BLaER1 treated with 17β-estradiol and CSF1 and Interleukin-3, amounts not matched to agents 10 nM and 100 nM (cell line): ENCODE measurements around the gene PRUNE2.
A peak's percentile ranks its signal among the peaks of the same experiment; 100 is the strongest.

Source experiments
- H3K27ac ChIP-seq, 11 experiments: shearing (Covaris generic); formaldehyde crosslinking; 2 replicates each; pipeline ENCODE4 v1.8.1; 2022
- H3K27me3 ChIP-seq, 11 experiments: shearing (Covaris generic); formaldehyde crosslinking; 2 replicates each; pipeline ENCODE4 v1.8.1; 2022
- H3K36me3 ChIP-seq, 11 experiments: shearing (Covaris generic); formaldehyde crosslinking; 2 replicates each; pipeline ENCODE4 v1.8.1; 2022
- H3K4me1 ChIP-seq, 10 experiments: shearing (Covaris generic); formaldehyde crosslinking; 2 replicates each; pipeline ENCODE4 v1.8.1; 2022
- H3K4me2 ChIP-seq, 11 experiments: shearing (Covaris generic); formaldehyde crosslinking; 2 replicates each; pipeline ENCODE4 v1.8.1; 2022
- H3K4me3 ChIP-seq, 10 experiments: shearing (Covaris generic); formaldehyde crosslinking; 2 replicates each; pipeline ENCODE4 v1.8.1; 2022
- H3K9ac ChIP-seq, 11 experiments: shearing (Covaris generic); formaldehyde crosslinking; 2 replicates each; pipeline ENCODE4 v1.8.1; 2022
- H3K9me3 ChIP-seq, 11 experiments: shearing (Covaris generic); formaldehyde crosslinking; replicated peaks in 1 of 11; 2 replicates each; pipeline ENCODE4 v1.8.1; 2022
- H4K20me1 ChIP-seq, 11 experiments: shearing (Covaris generic); formaldehyde crosslinking; 2 replicates each; pipeline ENCODE4 v1.8.1; 2022
- Cebpa-rat ChIP-seq, 11 experiments: shearing (Covaris generic); IDR thresholded peaks; 2 replicates each; pipeline ENCODE4 v1.8.1; 2022

Gene PRUNE2

DNA sequence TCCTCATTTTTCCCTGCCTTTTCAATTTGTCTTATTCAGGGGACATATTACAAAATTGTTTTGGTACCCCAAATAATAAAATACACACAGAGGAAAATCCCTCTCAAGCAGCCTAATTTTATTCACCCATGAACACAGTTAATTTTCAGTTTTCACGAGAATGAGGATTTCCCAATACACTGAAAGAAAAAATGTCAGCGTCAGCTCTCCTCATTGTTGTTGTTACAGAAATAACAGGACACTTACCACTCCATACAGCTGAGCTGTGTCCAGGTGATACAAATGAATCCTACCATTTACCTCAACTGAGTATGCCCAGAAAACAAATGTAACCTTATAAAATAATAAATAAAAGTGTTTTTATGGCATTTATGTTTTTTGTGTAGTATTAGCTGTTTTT lies 286.3 kb downstream of the PRUNE2 start:
- H4K20me1 ChIP-seq = no peaks in the 10 kb centered on the region
- H3K27ac ChIP-seq = peak overlapping the region in 3 of 11 experiments; percentile 41 to 61 (median 53); a peak in 5 of 22 replicates
- H3K9ac ChIP-seq = peak overlapping the region in 2 of 11 experiments; percentile 9 to 17; a peak in 1 of 22 replicates
- H3K27me3 ChIP-seq = peaks cover 0 to 3% (median 0%) of the 10 kb centered on the region in 11 experiments; a peak in 1 of 22 replicates
- TF ChIP-seq Cebpa-rat (IDR thresholded peaks at IDR 0.05) = no peak
- H3K4me3 ChIP-seq = no peak overlapping the region
- no peaks in the 10 kb centered on the region for H3K9me3 ChIP-seq
- no peaks in the 10 kb centered on the region for H3K36me3 ChIP-seq
- peak overlapping the region in 3 of 11 experiments; percentile 71 to 88 (median 79); a peak in 6 of 22 replicates for H3K4me2 ChIP-seq
- H3K4me1 ChIP-seq = peaks cover 21 to 99% (median 32%) of the 10 kb centered on the region in 10 experiments

DNA sequence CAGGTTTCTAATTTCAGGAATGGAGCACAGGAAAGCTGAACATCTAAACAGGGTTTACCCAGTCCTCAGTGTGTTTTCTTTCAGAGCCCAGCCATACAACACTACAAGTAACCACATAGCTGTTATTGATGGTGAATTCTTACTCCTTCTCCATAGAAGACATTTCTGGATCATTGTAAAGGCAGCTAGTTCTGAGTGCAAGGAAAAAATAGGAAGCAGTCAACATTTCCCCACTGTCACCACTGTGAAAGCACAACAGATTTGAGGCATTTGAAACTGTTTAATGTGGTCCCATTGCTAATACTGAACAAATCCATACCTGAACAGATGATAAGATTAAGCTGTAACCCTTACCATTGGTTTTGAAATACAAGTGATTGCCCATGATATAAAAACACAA lies 286.7 kb downstream of the PRUNE2 start:
- Histone ChIP-seq H3K36me3 (no peaks in the 10 kb centered on the region), H4K20me1 (no peaks in the 10 kb centered on the region), H3K9me3 (no peaks in the 10 kb centered on the region), H3K4me3 (no peak overlapping the region), H3K27me3 (peaks cover 0 to 4% (median 0%) of the 10 kb centered on the region in 11 experiments; a peak in 1 of 22 replicates), H3K27ac (peak overlapping the region in 3 of 11 experiments; percentile 41 to 61 (median 53); a peak in 5 of 22 replicates), H3K9ac (peak overlapping the region in 3 of 11 experiments; percentile 9 to 17 (median 10); a peak in 2 of 22 replicates), H3K4me2 (peak overlapping the region in 5 of 11 experiments; percentile 6 to 88 (median 71); a peak in 7 of 22 replicates), H3K4me1 (peaks cover 20 to 99% (median 28%) of the 10 kb centered on the region in 10 experiments)
- no peak for TF ChIP-seq Cebpa-rat (IDR thresholded peaks at IDR 0.05)

DNA sequence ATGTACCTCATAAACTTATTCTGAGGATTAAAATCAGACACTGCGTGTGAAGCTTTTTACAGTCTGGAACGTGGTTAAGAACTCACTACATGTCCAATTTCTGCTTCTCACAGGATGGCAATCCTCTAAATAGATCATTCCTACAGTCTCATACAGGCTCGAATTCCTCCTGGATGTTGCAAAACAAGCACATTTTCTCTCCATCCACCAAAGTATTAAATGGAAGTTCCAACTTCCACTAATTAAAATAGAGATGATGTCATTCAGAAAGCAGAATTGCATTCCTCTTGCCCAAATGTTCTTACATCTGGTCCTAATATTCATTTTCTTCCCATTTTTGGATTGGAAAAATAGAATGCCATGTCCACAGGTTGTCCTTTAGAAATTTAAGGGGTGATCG lies 287.2 kb downstream of the PRUNE2 start:
- Histone ChIP-seq H3K9ac (peak overlapping the region in 2 of 11 experiments; percentile 9 to 10; a peak in 1 of 22 replicates), H3K27ac (peak overlapping the region in 3 of 11 experiments; percentile 41 to 61 (median 53); a peak in 5 of 22 replicates), H3K4me3 (no peak overlapping the region), H3K9me3 (no peaks in the 10 kb centered on the region), H3K36me3 (no peaks in the 10 kb centered on the region), H3K4me1 (peaks cover 19 to 99% (median 25%) of the 10 kb centered on the region in 10 experiments), H4K20me1 (no peaks in the 10 kb centered on the region), H3K27me3 (peaks cover 0 to 4% (median 0%) of the 10 kb centered on the region in 11 experiments; a peak in 1 of 22 replicates), H3K4me2 (peak overlapping the region in 5 of 11 experiments; percentile 6 to 88 (median 71); a peak in 9 of 22 replicates)
- TF ChIP-seq Cebpa-rat (IDR thresholded peaks at IDR 0.05) = no peak

DNA sequence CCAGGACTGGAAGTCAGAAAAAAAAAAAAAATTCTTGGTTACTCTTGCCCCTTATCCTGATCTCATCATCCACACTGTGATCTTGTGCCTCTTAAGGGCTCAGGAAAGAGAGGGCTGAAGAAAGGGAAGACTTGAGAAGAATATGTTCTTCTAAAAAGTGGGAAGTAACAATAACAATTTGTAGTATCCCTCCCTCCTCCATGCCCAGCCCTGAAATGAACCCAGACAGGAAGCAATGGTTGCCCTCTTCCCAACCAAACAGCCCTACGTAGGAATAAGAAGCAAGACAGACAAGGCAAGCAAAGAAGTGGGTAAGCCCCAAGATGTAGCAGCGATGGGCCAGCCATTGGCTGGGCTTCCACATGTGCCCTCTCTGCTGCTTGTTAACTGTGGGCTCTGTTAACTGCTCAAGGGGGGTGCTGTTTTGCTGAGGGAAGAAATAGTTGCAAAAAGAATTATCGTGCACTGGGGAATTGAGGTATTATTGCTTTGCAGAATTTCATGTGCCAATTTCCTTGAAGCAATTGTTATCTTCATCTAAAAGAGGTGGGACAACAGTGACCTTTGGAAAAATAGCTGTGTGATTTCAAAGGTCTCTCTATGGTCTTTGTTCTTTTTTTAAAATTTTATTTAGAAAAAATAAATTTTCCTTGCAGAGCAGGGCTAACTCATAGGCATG lies 288.3 kb downstream of the PRUNE2 start:
- Histone ChIP-seq H3K4me3 (no peak overlapping the region), H3K27ac (peak overlapping the region in 1 of 11 experiments; percentile 6; a peak in 2 of 22 replicates), H3K27me3 (peaks cover 0 to 4% (median 0%) of the 10 kb centered on the region in 11 experiments; a peak in 1 of 22 replicates), H4K20me1 (no peaks in the 10 kb centered on the region), H3K4me1 (peaks cover 19 to 89% (median 25%) of the 10 kb centered on the region in 10 experiments), H3K36me3 (no peaks in the 10 kb centered on the region), H3K9ac (no peak overlapping the region), H3K4me2 (peak overlapping the region in 4 of 11 experiments; percentile 27 to 88 (median 75); a peak in 7 of 22 replicates), H3K9me3 (no peaks in the 10 kb centered on the region)
- no peak for TF ChIP-seq Cebpa-rat (IDR thresholded peaks at IDR 0.05)

DNA sequence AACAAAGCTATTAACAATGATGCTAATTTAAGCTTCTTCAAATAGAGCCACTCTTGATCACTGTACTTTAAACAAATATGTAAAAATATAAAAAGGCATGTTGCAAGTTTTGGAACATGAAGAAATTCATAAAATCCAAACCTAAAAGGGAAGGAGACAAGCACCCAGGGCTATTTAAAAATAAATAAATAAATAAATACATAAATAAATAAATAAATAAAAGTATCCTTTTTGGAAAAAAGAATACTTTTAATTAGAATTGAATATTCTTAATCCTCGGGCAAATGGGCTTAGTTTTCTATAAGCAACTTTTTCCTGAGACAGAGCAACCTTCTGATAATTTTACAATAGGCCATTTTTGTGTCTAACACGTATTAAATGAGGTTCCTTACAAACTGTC lies 289.1 kb downstream of the PRUNE2 start:
- no peaks in the 10 kb centered on the region for H4K20me1 ChIP-seq
- peak overlapping the region in 3 of 11 experiments; percentile 71 to 92 (median 92); a peak in 5 of 22 replicates for H3K4me2 ChIP-seq
- no peak overlapping the region for H3K4me3 ChIP-seq
- no peak for TF ChIP-seq Cebpa-rat (IDR thresholded peaks at IDR 0.05)
- H3K9me3 ChIP-seq = no peaks in the 10 kb centered on the region
- H3K27ac ChIP-seq = no peak overlapping the region
- H3K4me1 ChIP-seq = peaks cover 19 to 85% (median 24%) of the 10 kb centered on the region in 10 experiments
- no peak overlapping the region for H3K9ac ChIP-seq
- no peaks in the 10 kb centered on the region for H3K36me3 ChIP-seq
- H3K27me3 ChIP-seq = peaks cover 0 to 4% (median 0%) of the 10 kb centered on the region in 11 experiments; a peak in 1 of 22 replicates

DNA sequence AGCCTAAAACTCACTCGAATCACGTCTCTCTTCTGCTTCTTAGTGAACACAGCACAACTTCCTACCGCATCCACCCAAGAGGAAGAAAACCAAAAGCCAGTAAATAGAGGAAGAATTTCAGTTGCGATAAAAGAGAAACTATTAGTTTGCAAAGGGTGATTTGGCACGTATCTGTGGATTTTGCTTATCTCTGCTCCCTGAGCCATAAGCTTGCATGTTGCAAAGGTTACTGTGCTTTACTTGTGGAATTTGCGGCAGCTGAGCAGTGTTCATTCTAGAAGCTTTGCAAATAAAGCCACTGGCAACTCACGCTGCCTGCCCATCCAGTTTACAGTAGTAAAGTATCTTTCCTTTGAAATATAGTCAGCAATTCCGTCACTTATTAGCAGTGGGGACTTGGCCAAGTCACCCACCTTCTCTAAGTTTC lies 290.7 kb downstream of the PRUNE2 start:
- H3K27me3 ChIP-seq = peaks cover 0 to 4% (median 0%) of the 10 kb centered on the region in 11 experiments; a peak in 1 of 22 replicates
- TF ChIP-seq Cebpa-rat (IDR thresholded peaks at IDR 0.05) = no peak
- peak overlapping the region in 4 of 11 experiments; percentile 31 to 68 (median 66); a peak in 7 of 22 replicates for H3K27ac ChIP-seq
- H3K9ac ChIP-seq = peak overlapping the region in 4 of 11 experiments; percentile 11 to 71 (median 56); a peak in 7 of 22 replicates
- H3K36me3 ChIP-seq = no peaks in the 10 kb centered on the region
- H3K4me1 ChIP-seq = peaks cover 6 to 85% (median 11%) of the 10 kb centered on the region in 10 experiments; a peak in 17 of 20 replicates
- peak overlapping the region in 3 of 10 experiments; percentile 32 to 37 (median 34); a peak in 4 of 20 replicates for H3K4me3 ChIP-seq
- no peaks in the 10 kb centered on the region for H3K9me3 ChIP-seq
- H3K4me2 ChIP-seq = peak overlapping the region; percentile 42 to 92 (median 63)
- no peaks in the 10 kb centered on the region for H4K20me1 ChIP-seq

DNA sequence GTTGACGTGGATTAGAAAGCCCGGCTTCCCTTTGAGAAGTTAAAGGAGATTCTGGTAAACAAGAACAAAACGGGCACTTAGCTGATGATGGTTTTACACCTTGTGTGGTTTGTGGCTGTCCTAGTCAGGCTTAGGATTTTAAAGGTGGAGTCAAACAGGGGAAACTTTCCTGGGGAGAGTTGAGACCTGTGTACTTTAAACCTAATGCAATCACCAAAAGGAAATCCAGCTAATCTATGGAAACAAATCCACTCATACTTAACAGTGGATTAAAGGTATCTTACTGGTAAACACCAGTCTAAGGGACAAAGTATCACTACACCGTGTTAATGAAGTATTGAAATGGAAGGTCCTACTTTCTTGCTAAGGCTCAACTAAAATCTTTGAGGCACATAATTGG lies 291.9 kb downstream of the PRUNE2 start:
- TF ChIP-seq Cebpa-rat (IDR thresholded peaks at IDR 0.05) = no peak
- H3K9me3 ChIP-seq = no peaks in the 10 kb centered on the region
- peaks cover 0 to 4% (median 0%) of the 10 kb centered on the region in 11 experiments; a peak in 1 of 22 replicates for H3K27me3 ChIP-seq
- no peaks in the 10 kb centered on the region for H4K20me1 ChIP-seq
- peak overlapping the region in 2 of 11 experiments; percentile 92; a peak in 4 of 22 replicates for H3K4me2 ChIP-seq
- H3K36me3 ChIP-seq = no peaks in the 10 kb centered on the region
- H3K4me1 ChIP-seq = peaks cover 6 to 80% (median 11%) of the 10 kb centered on the region in 10 experiments; a peak in 16 of 20 replicates
- H3K4me3 ChIP-seq = no peak overlapping the region
- no peak overlapping the region for H3K27ac ChIP-seq
- H3K9ac ChIP-seq = peak overlapping the region in 1 of 11 experiments; percentile 71; a peak in 1 of 22 replicates

DNA sequence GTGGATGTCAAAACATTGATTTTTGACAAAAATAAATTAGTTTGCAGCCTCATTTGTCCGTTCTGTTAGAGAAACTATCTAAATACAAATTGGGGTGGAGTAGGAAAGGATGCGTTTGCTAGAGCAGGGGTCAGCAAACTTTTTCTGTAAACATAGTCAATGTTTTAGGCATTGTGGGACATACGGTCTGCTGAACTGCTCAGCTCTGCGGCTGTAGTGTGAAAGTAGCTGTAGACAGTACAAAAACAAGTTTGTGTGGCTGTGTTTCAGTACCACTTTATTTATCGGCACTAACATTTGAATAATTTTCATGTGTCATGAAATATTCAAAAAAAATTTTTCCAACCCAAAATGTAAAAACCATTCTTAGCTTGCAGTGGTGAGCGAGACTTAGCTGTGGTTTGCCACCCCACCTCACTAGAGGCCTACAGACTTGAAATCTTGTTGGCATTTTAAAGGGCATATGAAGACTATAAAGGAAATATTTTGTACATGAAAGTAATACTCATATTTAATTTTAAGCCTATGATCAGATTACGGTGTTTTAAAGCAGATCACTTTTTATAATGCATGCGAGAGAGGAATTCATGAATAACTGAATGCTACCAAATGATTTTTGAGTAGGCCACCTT lies 292.6 kb downstream of the PRUNE2 start:
- TF ChIP-seq Cebpa-rat (IDR thresholded peaks at IDR 0.05) = no peak
- H3K4me3 ChIP-seq = no peak overlapping the region
- no peak overlapping the region for H3K27ac ChIP-seq
- H3K36me3 ChIP-seq = no peaks in the 10 kb centered on the region
- H3K4me1 ChIP-seq = peaks cover 6 to 79% (median 11%) of the 10 kb centered on the region in 10 experiments; a peak in 16 of 20 replicates
- H3K9me3 ChIP-seq = no peaks in the 10 kb centered on the region
- H3K4me2 ChIP-seq = peak overlapping the region in 1 of 11 experiments; percentile 92; a peak in 2 of 22 replicates
- H3K9ac ChIP-seq = no peak overlapping the region
- H3K27me3 ChIP-seq = peaks cover 0 to 4% (median 0%) of the 10 kb centered on the region in 11 experiments; a peak in 1 of 22 replicates
- no peaks in the 10 kb centered on the region for H4K20me1 ChIP-seq
